ENCODE measurements around the gene TXNRD2. TPM values are rescaled to one million over a fixed set of nuclear protein-coding genes. Genes with fewer than 3 reads are reported as not detected.

Gene TXNRD2
- total RNA-seq, 1 donor from 2014 or later, result 47.5 TPM

DNA sequence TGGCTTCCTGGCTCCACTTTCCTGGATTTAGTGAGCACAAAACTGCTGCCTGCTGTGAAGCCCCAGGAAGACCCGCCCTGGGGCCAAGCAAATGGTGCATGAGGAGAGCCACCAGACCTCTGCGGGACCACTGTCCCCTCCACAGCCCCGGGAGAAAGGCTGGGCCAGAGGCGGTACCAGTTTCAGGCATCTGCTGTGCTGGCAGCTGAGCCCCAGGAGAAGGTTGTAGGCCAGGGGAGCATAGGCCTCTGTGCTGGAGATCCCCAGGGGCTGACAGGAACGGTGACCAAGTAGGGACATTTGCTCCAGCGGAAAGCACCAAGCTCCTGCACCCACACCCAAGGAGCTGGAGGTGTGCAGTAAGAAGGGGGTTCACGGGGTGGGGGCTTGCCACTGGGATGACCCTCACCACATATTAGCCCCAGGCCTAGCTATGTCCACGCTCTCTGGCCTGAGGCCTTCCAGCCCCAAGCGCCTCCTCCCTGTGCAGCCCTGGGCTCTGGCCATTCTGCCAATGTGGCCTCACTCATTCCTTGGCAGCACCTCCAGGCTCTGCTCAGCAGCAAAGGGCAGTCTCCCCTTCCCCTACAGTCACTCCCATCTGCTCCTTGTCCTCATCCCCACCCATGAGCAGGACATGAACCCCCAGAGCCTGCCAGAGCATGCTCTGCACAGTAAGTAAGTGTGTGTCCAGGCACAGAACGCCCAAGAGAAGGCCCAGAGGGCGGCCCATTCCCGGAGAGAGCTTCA, 24.1 kb downstream of the TXNRD2 start:
- Histone ChIP-seq H3K27me3 (ENCODE audit: low read depth) (no peaks in the 10 kb centered on the region), H3K4me3 (no peak overlapping the region), H3K36me3 (peaks cover 69% of the 10 kb centered on the region), H3K27ac (no peak overlapping the region), H3K4me1 (no peaks in the 10 kb centered on the region), H3K9me3 (no peaks in the 10 kb centered on the region)
- ATAC-seq (peak in 1 of 2 donors; percentile 20), DNase-seq (no peak)
- intact Hi-C loops (cut with DNase I), result no loop called here
- TF ChIP-seq CTCF (IDR thresholded peaks at IDR 0.05), result no peak

GRCh38 chr22:19916941-19917340, 24.7 kb downstream of the TXNRD2 start:
- TF ChIP-seq CTCF (IDR thresholded peaks at IDR 0.05), result no peak
- H3K4me3 ChIP-seq, result no peak overlapping the region
- no peak for ATAC-seq
- intact Hi-C loops (cut with DNase I), result no loop called here
- DNase-seq, result no peak
- H3K4me1 ChIP-seq, result no peaks in the 10 kb centered on the region
- H3K9me3 ChIP-seq, result no peaks in the 10 kb centered on the region
- H3K36me3 ChIP-seq, result peaks cover 75% of the 10 kb centered on the region
- no peak overlapping the region for H3K27ac ChIP-seq
- H3K27me3 ChIP-seq (ENCODE audit: low read depth), result no peaks in the 10 kb centered on the region

DNA sequence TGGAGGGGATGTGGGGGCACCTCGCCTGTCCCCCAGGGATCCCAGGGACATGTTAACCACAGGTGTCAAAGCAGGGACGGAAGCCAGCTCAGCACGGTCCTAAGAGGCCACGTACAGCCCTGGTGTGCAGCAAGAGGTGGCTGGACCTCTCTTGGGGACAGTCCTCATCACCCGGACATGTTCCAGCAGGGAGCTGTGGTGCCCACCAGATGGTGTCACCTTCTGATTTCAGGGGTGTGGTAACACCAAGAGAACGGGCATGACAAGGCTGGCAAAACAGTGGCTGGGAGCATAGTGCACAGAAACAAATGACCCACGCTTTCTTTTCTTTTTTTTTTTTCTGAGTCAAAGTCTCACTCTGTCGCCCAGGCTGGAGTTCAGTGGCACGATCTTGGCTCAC, 25.6 kb downstream of the TXNRD2 start:
- no peak for TF ChIP-seq CTCF (IDR thresholded peaks at IDR 0.05)
- no peak overlapping the region for H3K4me3 ChIP-seq
- H3K4me1 ChIP-seq, result no peaks in the 10 kb centered on the region
- DNase-seq (no peak), ATAC-seq (no peak)
- no peak overlapping the region for H3K27ac ChIP-seq
- intact Hi-C loops (cut with DNase I), result no loop called here
- peaks cover 83% of the 10 kb centered on the region for H3K36me3 ChIP-seq
- no peaks in the 10 kb centered on the region for H3K27me3 ChIP-seq (ENCODE audit: low read depth)
- no peaks in the 10 kb centered on the region for H3K9me3 ChIP-seq

GRCh38 chr22:19915287-19915954, 26.2 kb downstream of the TXNRD2 start:
- TF ChIP-seq CTCF (IDR thresholded peaks at IDR 0.05), result no peak
- no peaks in the 10 kb centered on the region for H3K27me3 ChIP-seq (ENCODE audit: low read depth)
- DNase-seq (no peak), ATAC-seq (no peak)
- H3K9me3 ChIP-seq, result no peaks in the 10 kb centered on the region
- intact Hi-C loops (cut with DNase I), result no loop called here
- H3K36me3 ChIP-seq, result peaks cover 86% of the 10 kb centered on the region
- no peak overlapping the region for H3K27ac ChIP-seq
- H3K4me1 ChIP-seq, result no peaks in the 10 kb centered on the region
- no peak overlapping the region for H3K4me3 ChIP-seq

DNA sequence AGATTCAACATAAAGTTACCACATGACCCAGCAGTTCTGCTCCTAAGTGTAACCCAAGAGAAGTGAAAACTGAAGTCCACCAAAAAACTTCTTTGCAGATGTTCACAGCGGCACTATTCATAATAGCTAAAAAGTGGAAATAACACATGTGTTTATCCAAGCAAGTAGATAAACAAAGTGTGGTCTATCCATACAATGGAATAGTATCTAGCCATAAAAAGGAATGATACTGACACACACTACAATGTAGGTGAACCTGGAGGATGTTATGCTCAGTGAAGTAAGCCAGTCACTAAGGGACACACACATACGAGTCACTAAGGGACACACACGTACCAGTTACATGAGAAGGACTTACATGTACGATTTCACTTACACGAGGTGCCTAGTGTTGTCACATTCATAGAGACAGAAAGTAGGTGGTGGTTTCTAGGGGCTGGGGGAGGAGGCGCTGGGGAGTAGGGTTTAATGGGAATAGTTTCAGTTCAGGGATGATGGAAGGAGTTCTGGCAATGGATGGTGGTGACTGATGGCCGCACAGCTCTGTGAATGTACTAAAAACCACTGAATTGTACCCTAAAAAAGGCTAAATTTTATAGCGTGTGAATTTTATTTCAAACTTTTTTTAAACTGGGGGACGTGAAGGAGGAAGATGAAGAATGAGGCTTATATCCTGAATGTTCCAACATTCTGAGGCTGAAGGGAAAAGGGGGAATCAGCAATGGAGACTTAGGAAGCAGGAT, 27.2 kb downstream of the TXNRD2 start:
- ATAC-seq, result no peak
- intact Hi-C loops (cut with DNase I), result no loop called here
- Histone ChIP-seq H3K9me3 (no peaks in the 10 kb centered on the region), H3K4me3 (no peak overlapping the region), H3K4me1 (no peaks in the 10 kb centered on the region), H3K27me3 (ENCODE audit: low read depth) (no peaks in the 10 kb centered on the region), H3K36me3 (peaks cover 89% of the 10 kb centered on the region), H3K27ac (no peak overlapping the region)
- no peak for DNase-seq
- no peak for TF ChIP-seq CTCF (IDR thresholded peaks at IDR 0.05)

Data from lower lobe of right lung (tissue), 2 donors.